Cerebellar cortex (tissue), 1 donor: ENCODE measurements around the gene FAM25A.
A peak's percentile ranks its signal among the peaks of the same experiment; 100 is the strongest.

ENCODE experiments used
- DNase-seq: peaks from one replicate; pipeline ENCODE4 v3.0.0-alpha.2; 2015; ENCODE audit warnings: low spot score

FAM25A gene

GRCh38 chr10:87064651-87065050 lies 44.6 kb downstream of the FAM25A start:
- peak; percentile 16 for DNase-seq

DNA sequence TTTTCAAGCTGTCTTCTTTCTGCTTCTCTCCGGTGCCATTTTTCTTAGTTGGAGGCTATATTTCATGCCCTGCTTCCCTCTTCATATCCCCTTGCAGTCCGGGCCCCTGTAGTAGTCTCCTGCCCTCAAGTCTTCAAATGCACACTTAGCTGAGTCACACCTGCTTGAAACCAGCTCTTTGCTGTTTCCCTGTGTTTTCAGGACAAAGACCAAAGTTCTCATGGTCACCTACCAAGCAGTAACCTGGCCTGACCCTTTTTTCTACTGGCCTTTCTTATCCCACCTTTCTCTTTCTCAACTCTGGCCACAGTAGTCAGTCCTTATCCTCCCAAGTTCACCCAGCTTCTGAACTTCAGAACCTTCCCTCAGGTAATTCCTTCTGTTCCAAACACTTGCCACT lies 46.1 kb downstream of the FAM25A start:
- DNase-seq, result no peak

- no peak for DNase-seq
These were observed 46.8 kb downstream of the FAM25A start for GRCh38 chr10:87066865-87067264.

DNA sequence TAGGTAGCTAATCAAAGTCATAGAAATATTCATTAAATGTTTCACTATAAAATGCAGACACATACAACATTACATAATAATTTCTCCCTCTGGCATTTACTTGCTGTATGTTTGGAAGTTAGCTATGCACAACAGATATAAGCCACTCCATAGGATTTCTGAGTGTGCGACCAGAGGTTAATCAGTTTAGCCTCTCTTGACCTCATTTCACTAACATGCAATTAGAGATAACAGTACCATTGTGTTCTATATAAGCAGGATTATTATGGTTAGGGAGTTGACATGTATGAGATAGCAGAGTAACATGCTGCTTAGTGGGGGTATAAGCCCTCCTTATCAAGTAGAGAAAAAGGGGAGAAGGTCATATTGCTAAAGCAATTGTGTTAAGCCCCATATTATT lies 48.2 kb downstream of the FAM25A start:
- DNase-seq, result no peak

GRCh38 chr10:87072449-87072848 lies 52.4 kb downstream of the FAM25A start:
- DNase-seq, result no peak
